B cell (primary cell): ENCODE results near the gene DRAXIN. TPM values are rescaled to one million over a fixed set of nuclear protein-coding genes. Genes with fewer than 3 reads are reported as not detected.

Source experiments
- ATAC-seq: fragments of 200-7000 bp; cut with Tn5 transposase; one replicate; pipeline ENCODE4 v1.10.0; 2021; ENCODE audit warnings: low read depth, mild to moderate bottlenecking, moderate number of reproducible peaks, moderate library complexity
- CTCF ChIA-PET: fragments of 350-600 bp; sonication (Branson Sonifier 250); formaldehyde crosslinking; loops from one replicate; lab custom pipeline; 2021; ENCODE audit warnings: antibody characterized with exemption, inconsistent platforms; lab: Charles Lee
- POLR2A ChIA-PET: fragments of 350-600 bp; sonication (Branson Sonifier 250); formaldehyde crosslinking; loops from one replicate; lab custom pipeline; 2021; ENCODE audit warnings: antibody characterized with exemption; lab: Charles Lee
- DNase-seq: peaks from one replicate; pipeline ENCODE4 v3.0.0; 2013
- H2AFZ ChIP-seq: 2 replicates; pipeline ENCODE4 v1.6.1; 2012; ENCODE audit warnings: mild to moderate bottlenecking, low read depth, low read length; ENCODE audit not compliant: insufficient read depth, poor library complexity, severe bottlenecking
- H3K27ac ChIP-seq, 2 donors: 1 replicate in 1 of 2; 2 replicates in 1 of 2; pipeline ENCODE4 v1.5.1; 2012 to 2013; ENCODE audit warnings: low read length in 2 of 2, mild to moderate bottlenecking in 2 of 2, moderate library complexity in 1 of 2
- H3K27me3 ChIP-seq, 4 experiments: fragments of 200-600 bp in 1 of 4; sonication (generic) in 1 of 4; replicated peaks in 1 of 4; 1 replicate in 2 of 4; 2 replicates in 2 of 4; pipeline versions ENCODE4 v1.6.1 to v1.7.0; 2013 to 2016; ENCODE audit warnings: low read length in 3 of 4, mild to moderate bottlenecking in 2 of 4, mixed read lengths in 1 of 4, moderate library complexity in 1 of 4; ENCODE audit not compliant: insufficient read depth in 4 of 4, control insufficient read depth in 3 of 4; ENCODE audit errors: control extremely low read depth in 1 of 4
- H3K36me3 ChIP-seq, 2 experiments: replicated peaks in 1 of 2; 1 replicate in 1 of 2; 2 replicates in 1 of 2; pipeline versions ENCODE4 v1.6.1 to v1.7.1; 2013; ENCODE audit warnings: low read length in 1 of 2; ENCODE audit not compliant: insufficient read depth in 2 of 2, control insufficient read depth in 1 of 2; ENCODE audit errors: control extremely low read depth in 1 of 2, extremely low read depth in 1 of 2
- H3K4me1 ChIP-seq, 2 donors: fragments of 200-600 bp in 1 of 2; sonication (generic) in 1 of 2; 1 replicate in 1 of 2; 2 replicates in 1 of 2; pipeline versions ENCODE4 v1.5.1 to v1.6.1; 2013 to 2017; ENCODE audit warnings: low read length in 2 of 2; ENCODE audit not compliant: control insufficient read depth in 2 of 2, insufficient read depth in 2 of 2
- H3K4me2 ChIP-seq: replicated peaks from 2 replicates; pipeline ENCODE3; 2012; ENCODE audit warnings: mild to moderate bottlenecking, low read depth, low read length; ENCODE audit not compliant: poor library complexity, severe bottlenecking
- H3K4me3 ChIP-seq, 5 experiments: fragments of 200-600 bp in 1 of 5; sonication (generic) in 1 of 5; 1 replicate in 3 of 5; 2 replicates in 2 of 5; pipeline versions ENCODE4 v1.5.1 to v1.7.0; 2011 to 2016; ENCODE audit warnings: low read length in 4 of 5, mild to moderate bottlenecking in 4 of 5, low read depth in 2 of 5, control low read depth in 1 of 5, moderate library complexity in 1 of 5; ENCODE audit not compliant: insufficient read depth in 1 of 5; ENCODE audit errors: control extremely low read depth in 1 of 5, extremely low read depth in 1 of 5
- H3K79me2 ChIP-seq: fragments of 200-600 bp; sonication (generic); one replicate; pipeline ENCODE4 v1.6.0; 2016; ENCODE audit warnings: low read length; ENCODE audit not compliant: control insufficient read depth, insufficient read depth
- H3K9ac ChIP-seq: fragments of 200-600 bp; sonication (generic); 2 replicates; pipeline ENCODE4 v1.6.1; 2017; ENCODE audit warnings: mild to moderate bottlenecking, low read length, moderate library complexity
- H3K9me3 ChIP-seq, 3 donors: one replicate each; pipeline versions ENCODE4 v1.6.1 to v1.7.1; 2013; ENCODE audit warnings: low read length in 2 of 3; ENCODE audit not compliant: control insufficient read depth in 2 of 3, insufficient read depth in 1 of 3; ENCODE audit errors: control extremely low read depth in 1 of 3
- H4K20me1 ChIP-seq: 2 replicates; pipeline ENCODE4 v1.6.0; 2012; ENCODE audit warnings: mild to moderate bottlenecking, low read length; ENCODE audit not compliant: insufficient read depth, control insufficient read depth, poor library complexity, severe bottlenecking
- H3K27ac Mint-ChIP-seq: one replicate; pipeline ENCODE4 v1.8.0; 2021; ENCODE audit warnings: mixed read lengths
- H3K27me3 Mint-ChIP-seq: one replicate; pipeline ENCODE4 v1.8.0; 2021; ENCODE audit warnings: mixed read lengths
- H3K4me1 Mint-ChIP-seq: one replicate; pipeline ENCODE4 v1.8.0; 2021; ENCODE audit warnings: mixed read lengths
- H3K4me3 Mint-ChIP-seq: one replicate; pipeline ENCODE4 v1.8.0; 2021; ENCODE audit warnings: mixed read lengths
- H3K9me3 Mint-ChIP-seq: one replicate; pipeline ENCODE4 v1.8.0; 2022; ENCODE audit warnings: mixed read lengths; ENCODE audit not compliant: insufficient read depth
- EZH2 ChIP-seq: IDR thresholded peaks from 2 replicates; pipeline ENCODE4 v1.6.1; 2012; ENCODE audit warnings: borderline replicate concordance, low read depth, mild to moderate bottlenecking, moderate library complexity, low read length; ENCODE audit not compliant: insufficient read depth, poor library complexity, severe bottlenecking
- WGBS: methylation state at CpG from one replicate; pipeline ENCODE4 v1.1.5; 2013; ENCODE audit warnings: missing lambda C conversion rate; ENCODE audit not compliant: insufficient coverage; 5-methylcytosine and 5-hydroxymethylcytosine counted together
- intact Hi-C: fragments of 100-400 bp; cut with micrococcal nuclease; formaldehyde crosslinking; loops from one replicate; pipeline ENCODE4 v1.10.0; 2022
- polyA plus RNA-seq: library from polyadenylated mRNA; depleted of rRNA; stranded (reverse); fragments of >200 nt; gene quantifications from 2 replicates; pipeline ENCODE4 v1.2.3, GENCODE V29; 2012
- total RNA-seq, 2 donors: library from RNA; stranded (reverse); fragments of 120-200 nt in 1 of 2; gene quantifications; 1 replicate in 1 of 2; 2 replicates in 1 of 2; pipeline versions ENCODE4 v1.2.3 to v1.2.4, GENCODE V29; 2013 to 2022
- TF ChIP-seq, protein P1 (sequence below): fragments of 200-600 bp; IDR thresholded peaks from one replicate; pipeline ENCODE4 v1.8.0; 2022; ENCODE audit warnings: antibody characterized with exemption, mild to moderate bottlenecking

The DRAXIN gene
- total and polyA plus RNA-seq, 2 donors (not counting 1 experiment from before 2014, with no cell fraction given): 0.21 to 0.30 TPM

DNA sequence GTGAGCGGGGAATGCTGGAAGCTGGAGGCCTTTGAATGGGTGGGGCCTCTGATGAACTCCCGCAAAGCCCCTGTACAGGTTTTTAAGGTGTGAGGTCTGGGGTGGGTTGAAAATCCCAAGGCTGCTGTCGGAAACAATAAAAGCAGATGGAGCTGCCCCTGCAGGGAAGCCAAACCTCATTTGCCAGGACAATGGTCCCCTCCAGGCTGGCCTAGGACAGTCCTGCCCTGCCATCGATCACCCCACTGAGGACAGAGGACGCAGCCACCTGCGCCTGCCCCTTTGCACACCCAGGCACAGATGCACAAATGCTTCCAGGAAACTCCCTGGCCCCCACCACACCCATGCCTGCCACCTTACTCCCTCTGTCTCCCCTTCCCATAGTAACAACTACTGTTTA is 4.4 kb downstream of the DRAXIN start:
- H3K27me3 Mint-ChIP-seq: peaks cover 36% of the 10 kb centered on the region
- no peak overlapping the region for H3K4me3 ChIP-seq
- H3K9ac ChIP-seq: no peak overlapping the region
- H3K27me3 ChIP-seq: peaks cover 0 to 33% (median 12%) of the 10 kb centered on the region in 4 experiments
- intact Hi-C loops: no loop called here
- no peak overlapping the region for H3K27ac Mint-ChIP-seq
- ATAC-seq (no peak), DNase-seq (no peak)
- H3K4me3 Mint-ChIP-seq: no peak overlapping the region
- ChIA-PET POLR2A (no interaction called here), CTCF (no interaction called here)
- 92% methylated on average over 6 of the region's 6 CpGs for WGBS
- no peaks in the 10 kb centered on the region for H3K79me2 ChIP-seq
- no peak overlapping the region for H2AFZ ChIP-seq
- H3K4me1 Mint-ChIP-seq: peaks cover 14% of the 10 kb centered on the region
- no peaks in the 10 kb centered on the region for H3K36me3 ChIP-seq
- peaks cover 14 to 19% of the 10 kb centered on the region in 2 donors for H3K4me1 ChIP-seq
- H3K9me3 Mint-ChIP-seq: no peaks in the 10 kb centered on the region
- no peak overlapping the region for H3K27ac ChIP-seq
- no peak overlapping the region for H3K4me2 ChIP-seq
- TF ChIP-seq EZH2: no peak
- TF ChIP-seq, protein P1, sequence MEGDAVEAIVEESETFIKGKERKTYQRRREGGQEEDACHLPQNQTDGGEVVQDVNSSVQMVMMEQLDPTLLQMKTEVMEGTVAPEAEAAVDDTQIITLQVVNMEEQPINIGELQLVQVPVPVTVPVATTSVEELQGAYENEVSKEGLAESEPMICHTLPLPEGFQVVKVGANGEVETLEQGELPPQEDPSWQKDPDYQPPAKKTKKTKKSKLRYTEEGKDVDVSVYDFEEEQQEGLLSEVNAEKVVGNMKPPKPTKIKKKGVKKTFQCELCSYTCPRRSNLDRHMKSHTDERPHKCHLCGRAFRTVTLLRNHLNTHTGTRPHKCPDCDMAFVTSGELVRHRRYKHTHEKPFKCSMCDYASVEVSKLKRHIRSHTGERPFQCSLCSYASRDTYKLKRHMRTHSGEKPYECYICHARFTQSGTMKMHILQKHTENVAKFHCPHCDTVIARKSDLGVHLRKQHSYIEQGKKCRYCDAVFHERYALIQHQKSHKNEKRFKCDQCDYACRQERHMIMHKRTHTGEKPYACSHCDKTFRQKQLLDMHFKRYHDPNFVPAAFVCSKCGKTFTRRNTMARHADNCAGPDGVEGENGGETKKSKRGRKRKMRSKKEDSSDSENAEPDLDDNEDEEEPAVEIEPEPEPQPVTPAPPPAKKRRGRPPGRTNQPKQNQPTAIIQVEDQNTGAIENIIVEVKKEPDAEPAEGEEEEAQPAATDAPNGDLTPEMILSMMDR: no peak
- no peaks in the 10 kb centered on the region for H4K20me1 ChIP-seq
- H3K9me3 ChIP-seq: no peaks in the 10 kb centered on the region

DNA sequence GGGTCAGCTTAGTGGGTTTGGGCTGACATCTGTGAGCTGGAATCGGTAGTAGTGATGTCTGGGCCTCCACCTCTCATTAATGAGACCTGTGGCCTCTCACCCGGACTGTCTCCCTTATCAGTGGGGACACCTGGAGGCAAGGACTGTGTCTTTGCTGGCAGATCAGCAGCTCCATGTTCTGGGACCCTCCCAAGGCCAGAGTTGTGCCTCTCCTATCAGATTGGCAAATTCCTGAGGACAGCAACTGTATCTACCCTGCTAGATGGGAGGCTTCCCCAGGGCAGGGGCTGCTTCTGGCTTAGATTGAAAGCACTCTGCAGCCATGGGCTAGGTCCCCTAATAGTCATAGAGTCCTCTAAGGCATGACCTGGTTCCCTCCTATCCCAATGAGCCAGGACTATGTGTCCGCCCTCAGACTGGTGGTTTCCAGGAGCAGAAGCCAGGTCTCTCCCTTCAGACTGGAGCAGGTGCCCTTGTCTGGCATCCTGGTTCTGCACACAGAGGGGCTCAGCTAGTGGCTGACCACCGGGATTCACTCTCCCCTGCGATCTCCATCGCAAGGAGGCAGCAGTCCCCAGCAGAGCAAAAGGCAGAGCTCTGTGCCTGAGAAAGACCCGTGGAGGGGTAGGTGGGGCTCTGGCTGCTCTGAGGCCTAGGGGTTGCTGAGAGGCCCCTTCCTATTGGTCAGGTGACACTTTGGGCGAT is 5.8 kb downstream of the DRAXIN start:
- Mint-ChIP-seq H3K27ac (no peak overlapping the region), H3K27me3 (peaks cover 32% of the 10 kb centered on the region), H3K4me3 (no peak overlapping the region), H3K9me3 (no peaks in the 10 kb centered on the region), H3K4me1 (peaks cover 10% of the 10 kb centered on the region)
- Histone ChIP-seq H3K9me3 (no peaks in the 10 kb centered on the region), H3K9ac (no peak overlapping the region), H2AFZ (no peak overlapping the region), H3K4me2 (no peak overlapping the region), H3K27me3 (peaks cover 0 to 27% (median 9%) of the 10 kb centered on the region in 4 experiments), H3K4me1 (peaks cover 5 to 8% of the 10 kb centered on the region in 2 donors), H3K4me3 (no peak overlapping the region), H4K20me1 (no peaks in the 10 kb centered on the region), H3K27ac (no peak overlapping the region), H3K36me3 (no peaks in the 10 kb centered on the region), H3K79me2 (no peaks in the 10 kb centered on the region)
- POLR2A ChIA-PET: no interaction called here
- intact Hi-C loops: no loop called here
- 79% methylated on average over 8 of the region's 8 CpGs for WGBS
- no peak for ATAC-seq
- DNase-seq: no peak
- CTCF ChIA-PET: interaction anchor here (0.6 to 1.3 kb wide), 2 partner anchors 16 kb away, joined by 3 to 5 read pairs; partner anchors contain the start of gene MAD2L2
- TF ChIP-seq EZH2: no peak
- TF ChIP-seq, protein P1: no peak
